Loucy (cell line): ENCODE results near the gene PPIG.

ENCODE experiments used
- EZH2phosphoT487 ChIP-seq: fragments of 200-600 bp; IDR thresholded peaks from 2 replicates; pipeline ENCODE4 v1.6.1; 2018; ENCODE audit warnings: antibody characterized with exemption, mild to moderate bottlenecking, moderate library complexity, borderline replicate concordance
- TF ChIP-seq, protein P1 (sequence below): fragments of 200-600 bp; sonication (generic); conservative IDR thresholded peaks from 2 replicates; pipeline ENCODE4 v1.5.1; 2014; ENCODE audit warnings: mild to moderate bottlenecking, antibody characterized with exemption, low read length

DNA sequence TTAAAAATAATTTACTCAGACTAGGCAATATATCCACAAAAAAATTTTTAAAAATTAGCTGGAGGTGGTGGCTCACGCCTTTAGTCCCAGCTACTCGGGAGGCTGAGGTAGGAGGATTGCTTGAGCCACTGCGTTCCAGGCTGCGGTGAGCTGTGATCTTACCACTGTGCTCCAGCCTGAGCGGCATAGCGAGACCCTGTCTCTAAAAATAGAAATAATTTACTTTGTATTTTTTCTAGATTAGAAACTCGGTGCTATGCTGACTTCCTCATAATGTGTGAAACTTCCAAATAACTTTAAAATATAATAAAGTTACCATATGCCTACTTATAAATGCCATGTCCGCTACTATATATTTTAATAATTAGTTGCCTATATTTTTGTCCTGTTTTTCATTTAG lies 6.7 kb downstream of the PPIG start:
- TF ChIP-seq, protein P1, sequence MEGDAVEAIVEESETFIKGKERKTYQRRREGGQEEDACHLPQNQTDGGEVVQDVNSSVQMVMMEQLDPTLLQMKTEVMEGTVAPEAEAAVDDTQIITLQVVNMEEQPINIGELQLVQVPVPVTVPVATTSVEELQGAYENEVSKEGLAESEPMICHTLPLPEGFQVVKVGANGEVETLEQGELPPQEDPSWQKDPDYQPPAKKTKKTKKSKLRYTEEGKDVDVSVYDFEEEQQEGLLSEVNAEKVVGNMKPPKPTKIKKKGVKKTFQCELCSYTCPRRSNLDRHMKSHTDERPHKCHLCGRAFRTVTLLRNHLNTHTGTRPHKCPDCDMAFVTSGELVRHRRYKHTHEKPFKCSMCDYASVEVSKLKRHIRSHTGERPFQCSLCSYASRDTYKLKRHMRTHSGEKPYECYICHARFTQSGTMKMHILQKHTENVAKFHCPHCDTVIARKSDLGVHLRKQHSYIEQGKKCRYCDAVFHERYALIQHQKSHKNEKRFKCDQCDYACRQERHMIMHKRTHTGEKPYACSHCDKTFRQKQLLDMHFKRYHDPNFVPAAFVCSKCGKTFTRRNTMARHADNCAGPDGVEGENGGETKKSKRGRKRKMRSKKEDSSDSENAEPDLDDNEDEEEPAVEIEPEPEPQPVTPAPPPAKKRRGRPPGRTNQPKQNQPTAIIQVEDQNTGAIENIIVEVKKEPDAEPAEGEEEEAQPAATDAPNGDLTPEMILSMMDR, result no peak
- no peak for TF ChIP-seq EZH2phosphoT487
